Measurements from ENCODE around the gene CD58. TPM values are rescaled to one million over a fixed set of nuclear protein-coding genes. Genes with fewer than 3 reads are reported as not detected.

CD58 gene
- polyA plus RNA-seq, 1 donor (not counting 4 experiments of a cell fraction or from before 2014, with no cell fraction given), result 38.6 TPM

GRCh38 chr1:116553386-116554115, 17.3 kb downstream of the CD58 start:
- dilution Hi-C loops (cut with MboI; ENCODE audit: extremely low pct_ligation_motif_present, low sequenced_read_pairs), result no loop called here
- H3K4me1 ChIP-seq (ENCODE audit: control insufficient read depth, extremely low read depth, insufficient read depth, low read length), result peaks cover 37% of the 10 kb centered on the region
- no peaks in the 10 kb centered on the region for H3K36me3 ChIP-seq (ENCODE audit: control insufficient read depth in 2 of 2, extremely low read depth in 1 of 2, insufficient read depth in 2 of 2, low read length in 2 of 2)
- no peak overlapping the region for H2AFZ ChIP-seq (ENCODE audit: control insufficient read depth, low read length)
- peak; percentile 91 for FAIRE-seq
- peak overlapping the region; percentile 70 for H3K9ac ChIP-seq (ENCODE audit: control insufficient read depth, extremely low read depth, insufficient read depth, low read length)
- H3K27me3 ChIP-seq (ENCODE audit: control insufficient read depth, extremely low read depth, insufficient read depth, low read length), result no peaks in the 10 kb centered on the region
- no peaks in the 10 kb centered on the region for H3K9me3 ChIP-seq (ENCODE audit: control insufficient read depth, low read depth, low read length)
- no peaks in the 10 kb centered on the region for H3K9me1 ChIP-seq (ENCODE audit: control insufficient read depth, extremely low read depth, insufficient read depth, low read length)
- peak overlapping the region; percentile 96 for H3K27ac ChIP-seq (ENCODE audit: control insufficient read depth, insufficient read depth, low read length)
- peak overlapping the region; percentile 83 for H3K4me2 ChIP-seq (ENCODE audit: control insufficient read depth, extremely low read depth, insufficient read depth, low read depth, low read length)
- H4K20me1 ChIP-seq (ENCODE audit: control insufficient read depth, extremely low read depth, insufficient read depth, low read length), result no peaks in the 10 kb centered on the region
- peaks cover 14% of the 10 kb centered on the region for H3K79me2 ChIP-seq (ENCODE audit: control insufficient read depth, insufficient read depth, low read length)
- H3K4me3 ChIP-seq (ENCODE audit: control insufficient read depth in 2 of 3, extremely low read depth in 1 of 3, insufficient read depth in 2 of 3, low read depth in 1 of 3, low read length in 3 of 3), result peak overlapping the region in 2 of 3 experiments; percentile 3 to 48
- TF ChIP-seq, protein P1, sequence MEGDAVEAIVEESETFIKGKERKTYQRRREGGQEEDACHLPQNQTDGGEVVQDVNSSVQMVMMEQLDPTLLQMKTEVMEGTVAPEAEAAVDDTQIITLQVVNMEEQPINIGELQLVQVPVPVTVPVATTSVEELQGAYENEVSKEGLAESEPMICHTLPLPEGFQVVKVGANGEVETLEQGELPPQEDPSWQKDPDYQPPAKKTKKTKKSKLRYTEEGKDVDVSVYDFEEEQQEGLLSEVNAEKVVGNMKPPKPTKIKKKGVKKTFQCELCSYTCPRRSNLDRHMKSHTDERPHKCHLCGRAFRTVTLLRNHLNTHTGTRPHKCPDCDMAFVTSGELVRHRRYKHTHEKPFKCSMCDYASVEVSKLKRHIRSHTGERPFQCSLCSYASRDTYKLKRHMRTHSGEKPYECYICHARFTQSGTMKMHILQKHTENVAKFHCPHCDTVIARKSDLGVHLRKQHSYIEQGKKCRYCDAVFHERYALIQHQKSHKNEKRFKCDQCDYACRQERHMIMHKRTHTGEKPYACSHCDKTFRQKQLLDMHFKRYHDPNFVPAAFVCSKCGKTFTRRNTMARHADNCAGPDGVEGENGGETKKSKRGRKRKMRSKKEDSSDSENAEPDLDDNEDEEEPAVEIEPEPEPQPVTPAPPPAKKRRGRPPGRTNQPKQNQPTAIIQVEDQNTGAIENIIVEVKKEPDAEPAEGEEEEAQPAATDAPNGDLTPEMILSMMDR (optimal IDR thresholded peaks at IDR 0.05 in 1 of 3, IDR thresholded peaks at IDR 0.05 in 1 of 3, conservative IDR thresholded peaks at IDR 0.05 in 1 of 3; ENCODE audit: extremely low read depth in 1 of 3, insufficient read depth in 2 of 3, low read length in 3 of 3), result no peak
- TF ChIP-seq EZH2 (IDR thresholded peaks at IDR 0.05; ENCODE audit: low read length), result no peak
- no peak for DNase-seq (ENCODE audit: low read depth, low spot score)

GRCh38 chr1:116546354-116546977, 24.4 kb downstream of the CD58 start:
- Histone ChIP-seq H3K27ac (ENCODE audit: control insufficient read depth, insufficient read depth, low read length) (no peak overlapping the region), H3K79me2 (ENCODE audit: control insufficient read depth, insufficient read depth, low read length) (peaks cover 3% of the 10 kb centered on the region), H3K9me1 (ENCODE audit: control insufficient read depth, extremely low read depth, insufficient read depth, low read length) (no peaks in the 10 kb centered on the region), H3K4me1 (ENCODE audit: control insufficient read depth, extremely low read depth, insufficient read depth, low read length) (peaks cover 8% of the 10 kb centered on the region), H3K9me3 (ENCODE audit: control insufficient read depth, low read depth, low read length) (no peaks in the 10 kb centered on the region), H3K27me3 (ENCODE audit: control insufficient read depth, extremely low read depth, insufficient read depth, low read length) (no peaks in the 10 kb centered on the region), H3K4me2 (ENCODE audit: control insufficient read depth, extremely low read depth, insufficient read depth, low read depth, low read length) (no peak overlapping the region), H2AFZ (ENCODE audit: control insufficient read depth, low read length) (no peak overlapping the region), H3K4me3 (ENCODE audit: control insufficient read depth in 2 of 3, extremely low read depth in 1 of 3, insufficient read depth in 2 of 3, low read depth in 1 of 3, low read length in 3 of 3) (no peak overlapping the region), H3K9ac (ENCODE audit: control insufficient read depth, extremely low read depth, insufficient read depth, low read length) (no peak overlapping the region), H4K20me1 (ENCODE audit: control insufficient read depth, extremely low read depth, insufficient read depth, low read length) (no peaks in the 10 kb centered on the region), H3K36me3 (ENCODE audit: control insufficient read depth in 2 of 2, extremely low read depth in 1 of 2, insufficient read depth in 2 of 2, low read length in 2 of 2) (peaks cover 8 to 12% of the 10 kb centered on the region in 2 experiments)
- FAIRE-seq, result no peak
- TF ChIP-seq, protein P1 (optimal IDR thresholded peaks at IDR 0.05 in 1 of 3, IDR thresholded peaks at IDR 0.05 in 1 of 3, conservative IDR thresholded peaks at IDR 0.05 in 1 of 3; ENCODE audit: extremely low read depth in 1 of 3, insufficient read depth in 2 of 3, low read length in 3 of 3), result no peak
- TF ChIP-seq EZH2 (IDR thresholded peaks at IDR 0.05; ENCODE audit: low read length), result no peak
- dilution Hi-C loops (cut with MboI; ENCODE audit: extremely low pct_ligation_motif_present, low sequenced_read_pairs), result no loop called here
- no peak for DNase-seq (ENCODE audit: low read depth, low spot score)

Measured in keratinocyte (primary cell).